Retinal pigment epithelial cell (primary cell): ENCODE results near the gene BEST3.

Experiments used
- DNase-seq: peaks from one replicate; pipeline ENCODE4 v3.0.0-alpha.2; 2010; ENCODE audit warnings: low read depth
- H3K4me3 ChIP-seq: 2 replicates; pipeline ENCODE4 v1.5.1; 2011; ENCODE audit warnings: mild to moderate bottlenecking, low read length, control low read depth, moderate library complexity
- CTCF ChIP-seq: conservative IDR thresholded peaks from 2 replicates; pipeline ENCODE4 v1.5.1; 2011; ENCODE audit warnings: low read depth, low read length, control low read depth, inconsistent platforms

The BEST3 gene

DNA sequence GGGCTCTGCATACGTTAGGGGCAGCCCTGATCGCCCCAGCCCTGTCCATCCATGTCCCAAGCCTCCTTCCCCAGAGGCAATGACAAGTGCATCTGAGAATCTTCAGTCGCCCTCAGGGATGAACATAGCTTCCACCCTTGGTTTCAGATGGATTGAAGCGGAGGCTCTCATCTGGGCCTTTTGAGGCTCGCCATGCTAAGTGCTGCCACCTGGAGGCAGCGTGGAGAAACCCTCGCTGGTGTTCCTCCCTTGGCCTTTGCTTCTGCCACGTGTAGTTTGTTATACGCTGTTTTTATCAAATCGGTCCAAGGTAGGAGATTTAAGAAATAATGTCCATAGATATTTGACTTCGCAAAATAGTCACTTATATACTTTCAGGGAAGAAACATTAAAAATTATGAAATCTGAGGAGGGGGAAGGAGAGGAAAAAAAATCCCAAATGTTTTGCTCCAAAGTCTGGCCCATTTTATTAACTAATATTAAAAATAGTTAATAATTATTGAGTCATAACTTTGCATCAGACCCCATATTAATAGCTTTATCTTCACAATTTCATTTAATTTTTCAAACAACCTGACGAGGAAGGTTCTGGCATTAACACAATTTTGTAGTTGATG, 59.6 kb downstream of the BEST3 start:
- peak; percentile 96 for TF ChIP-seq CTCF
- no peak for DNase-seq
- H3K4me3 ChIP-seq: no peak overlapping the region

- TF ChIP-seq CTCF: peak; percentile 41
Observed at GRCh38 chr12:69633061-69633460, 66.0 kb downstream of the BEST3 start.

GRCh38 chr12:69630191-69630590, 68.9 kb downstream of the BEST3 start:
- DNase-seq: no peak
- peak; percentile 40 for TF ChIP-seq CTCF

More at GRCh38 chr12:69633061-69633460, 66.0 kb downstream of the BEST3 start:
- no peak overlapping the region for H3K4me3 ChIP-seq
- no peak for DNase-seq

GRCh38 chr12:69627501-69627900, 71.6 kb downstream of the BEST3 start:
- TF ChIP-seq CTCF: no peak
- no peak overlapping the region for H3K4me3 ChIP-seq
- no peak for DNase-seq

More at GRCh38 chr12:69630191-69630590, 68.9 kb downstream of the BEST3 start:
- no peak overlapping the region for H3K4me3 ChIP-seq

GRCh38 chr12:69623970-69624369, 75.1 kb downstream of the BEST3 start:
- no peak overlapping the region for H3K4me3 ChIP-seq
- peak; percentile 34 for DNase-seq
- TF ChIP-seq CTCF: no peak

DNA sequence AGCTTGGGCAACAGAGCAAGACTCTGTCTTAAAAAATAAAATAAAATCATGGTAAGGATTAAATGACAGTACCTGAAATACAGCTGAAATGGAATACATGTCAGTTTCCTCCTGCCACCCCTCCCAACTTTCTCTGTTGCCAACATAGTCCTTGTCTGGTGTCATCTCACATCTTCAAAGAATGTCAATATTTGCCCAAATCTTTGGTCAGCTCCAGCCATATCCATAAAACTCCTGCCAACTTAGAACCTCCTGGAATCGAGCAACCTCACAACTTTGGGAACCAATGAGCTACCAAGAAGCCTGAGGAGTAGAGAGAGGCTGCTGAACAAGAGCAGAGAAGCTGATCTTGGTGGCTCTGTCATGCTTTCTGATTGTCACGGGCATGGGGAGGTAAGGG, 77.6 kb downstream of the BEST3 start:
- no peak for TF ChIP-seq CTCF
- DNase-seq: no peak
- H3K4me3 ChIP-seq: no peak overlapping the region

DNA sequence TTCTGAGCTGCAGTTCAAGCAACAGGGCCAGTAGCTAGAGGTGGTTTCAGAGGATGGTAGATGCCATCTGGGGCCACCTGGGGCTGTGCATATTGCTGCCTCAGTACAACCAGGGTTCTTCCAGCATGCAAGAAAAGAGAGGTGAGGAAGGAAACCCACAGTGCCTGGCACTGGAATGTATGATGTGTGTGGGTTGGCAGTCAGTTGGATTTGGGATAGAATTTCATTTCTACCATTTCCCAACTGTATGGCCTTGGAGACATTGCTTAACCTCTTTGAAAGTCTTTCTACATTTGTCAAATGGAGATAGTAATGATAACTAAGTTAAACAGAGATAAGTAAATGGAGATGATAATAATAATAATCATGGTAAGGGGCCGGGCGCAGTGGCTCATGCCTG, 78.2 kb downstream of the BEST3 start:
- TF ChIP-seq CTCF: no peak

More for the DNA sequence above, 78.2 kb downstream of the BEST3 start:
- DNase-seq: no peak
- no peak overlapping the region for H3K4me3 ChIP-seq
